RWPE1 (cell line): ENCODE data around the gene SNAP29.
"Not testable (repeated sequence)": the region's sequence is repeated elsewhere in the genome, so short reads cannot be mapped to it uniquely, and the experiment has no call there.

ENCODE experiments used
- CTCF ChIA-PET: fragments of 350-600 bp; sonication (Branson Sonifier 250); formaldehyde crosslinking; extraction: SDS; loops from one replicate; lab custom pipeline; 2021; lab: Yijun Ruan, JAX
- POLR2A ChIA-PET: fragments of 400-600 bp; formaldehyde crosslinking; extraction: SDS; loops from one replicate; lab custom pipeline; 2020; ENCODE audit warnings: antibody characterized with exemption; ENCODE audit not compliant: low non-redundant PET; lab: Yijun Ruan, JAX
- DNase-seq: peaks from one replicate; pipeline ENCODE4 v3.0.0; 2012; ENCODE audit warnings: low spot score
- H3K27ac ChIP-seq: fragments of 450-650 bp; 2 replicates; pipeline ENCODE4 v1.5.1; 2017
- TF ChIP-seq, protein P1 (sequence below): fragments of 450-650 bp; conservative IDR thresholded peaks from 2 replicates; pipeline ENCODE4 v1.5.1; 2017; ENCODE audit warnings: low read depth, mild to moderate bottlenecking

The SNAP29 gene

DNA sequence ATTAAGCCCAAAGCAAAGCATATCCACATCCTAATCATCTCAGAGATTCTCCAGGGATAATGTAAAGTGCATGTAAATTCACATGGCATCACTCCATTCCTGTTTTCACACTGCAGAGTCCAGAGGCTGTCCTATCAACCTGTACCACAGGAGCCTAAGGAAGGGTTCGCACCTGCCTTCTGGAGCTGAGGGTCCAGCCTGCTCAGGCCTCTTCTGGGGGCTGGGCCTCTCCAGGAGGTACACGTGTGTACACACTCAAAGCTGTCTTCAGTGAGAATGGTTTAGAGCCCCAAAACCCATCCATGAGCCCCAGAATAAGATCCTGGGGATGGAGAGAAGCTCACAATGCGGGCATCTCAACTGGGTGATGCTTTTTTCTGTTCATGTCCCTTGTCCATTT lies 24.1 kb upstream of the SNAP29 start:
- DNase-seq: no peak
- TF ChIP-seq, protein P1, sequence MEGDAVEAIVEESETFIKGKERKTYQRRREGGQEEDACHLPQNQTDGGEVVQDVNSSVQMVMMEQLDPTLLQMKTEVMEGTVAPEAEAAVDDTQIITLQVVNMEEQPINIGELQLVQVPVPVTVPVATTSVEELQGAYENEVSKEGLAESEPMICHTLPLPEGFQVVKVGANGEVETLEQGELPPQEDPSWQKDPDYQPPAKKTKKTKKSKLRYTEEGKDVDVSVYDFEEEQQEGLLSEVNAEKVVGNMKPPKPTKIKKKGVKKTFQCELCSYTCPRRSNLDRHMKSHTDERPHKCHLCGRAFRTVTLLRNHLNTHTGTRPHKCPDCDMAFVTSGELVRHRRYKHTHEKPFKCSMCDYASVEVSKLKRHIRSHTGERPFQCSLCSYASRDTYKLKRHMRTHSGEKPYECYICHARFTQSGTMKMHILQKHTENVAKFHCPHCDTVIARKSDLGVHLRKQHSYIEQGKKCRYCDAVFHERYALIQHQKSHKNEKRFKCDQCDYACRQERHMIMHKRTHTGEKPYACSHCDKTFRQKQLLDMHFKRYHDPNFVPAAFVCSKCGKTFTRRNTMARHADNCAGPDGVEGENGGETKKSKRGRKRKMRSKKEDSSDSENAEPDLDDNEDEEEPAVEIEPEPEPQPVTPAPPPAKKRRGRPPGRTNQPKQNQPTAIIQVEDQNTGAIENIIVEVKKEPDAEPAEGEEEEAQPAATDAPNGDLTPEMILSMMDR: no peak
- POLR2A ChIA-PET: no interaction called here
- H3K27ac ChIP-seq: no peak overlapping the region
- CTCF ChIA-PET: interaction anchor here (1.2 kb wide), 1 partner anchor 11 kb away, joined by 3 read pairs; no protein-coding TSS in a partner anchor

- TF ChIP-seq, protein P1: no peak
- no peak for DNase-seq
- H3K27ac ChIP-seq: no peak overlapping the region
- POLR2A ChIA-PET: no interaction called here
- CTCF ChIA-PET: interaction anchor here (0.6 to 0.7 kb wide), 2 partner anchors 46 to 199 kb away, joined by 3 to 4 read pairs; no protein-coding TSS in a partner anchor
Observed at GRCh38 chr22:20836987-20837823, 21.6 kb upstream of the SNAP29 start.

GRCh38 chr22:20839354-20839753 lies 19.5 kb upstream of the SNAP29 start:
- DNase-seq, POLR2A ChIA-PET, CTCF ChIA-PET, H3K27ac ChIP-seq: not testable (repeated sequence)

DNA sequence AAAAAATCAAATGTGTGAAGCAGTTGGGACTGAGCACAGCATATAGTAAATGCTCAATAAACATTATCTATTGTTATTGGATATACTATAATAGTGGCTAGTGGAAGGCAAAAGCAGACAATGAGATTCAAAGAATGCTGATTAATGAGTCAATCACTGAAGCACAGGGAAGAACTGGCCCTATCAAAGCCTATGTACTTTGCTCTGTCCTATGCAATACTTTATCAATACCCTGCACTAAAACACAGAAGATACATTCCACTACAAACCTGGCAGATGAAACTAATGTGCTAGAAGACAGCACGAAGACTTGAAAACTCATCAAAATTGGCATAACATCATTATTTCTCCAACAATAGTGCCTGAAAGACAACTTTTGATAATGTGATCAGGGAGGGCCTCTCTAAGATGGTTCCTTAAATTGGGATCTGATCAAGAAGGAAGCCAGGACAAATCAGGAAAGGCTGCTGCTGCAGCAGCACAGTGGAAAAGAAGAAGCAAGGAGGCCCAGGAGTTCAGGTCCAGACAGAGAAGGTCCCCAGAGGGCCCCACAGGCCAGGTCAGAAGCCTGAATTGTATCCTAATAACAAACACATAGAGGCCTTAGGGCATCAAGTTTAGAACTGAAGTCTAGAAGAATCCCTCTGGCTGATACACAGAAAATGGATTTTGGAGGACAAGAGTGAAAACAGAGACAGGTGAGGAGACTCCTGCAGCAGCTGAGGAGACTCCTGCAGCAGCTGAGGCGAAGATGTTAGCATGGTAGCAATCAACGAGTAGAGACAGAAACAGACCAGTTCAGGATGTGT lies 18.8 kb upstream of the SNAP29 start:
- DNase-seq: no peak
- TF ChIP-seq, protein P1: no peak
- no peak overlapping the region for H3K27ac ChIP-seq
- ChIA-PET POLR2A (no interaction called here), CTCF (no interaction called here)

- no peak for DNase-seq
- TF ChIP-seq, protein P1: no peak
- CTCF ChIA-PET: no interaction called here
- no peak overlapping the region for H3K27ac ChIP-seq
- POLR2A ChIA-PET: no interaction called here
Observed at GRCh38 chr22:20840646-20841371, 18.0 kb upstream of the SNAP29 start.

GRCh38 chr22:20843501-20843900 lies 15.3 kb upstream of the SNAP29 start:
- no peak for DNase-seq
- TF ChIP-seq, protein P1: no peak
- no peak overlapping the region for H3K27ac ChIP-seq
- ChIA-PET CTCF (no interaction called here), POLR2A (no interaction called here)
